Islet of Langerhans (tissue), 1 donor: ENCODE data around the gene PON3.
A peak's percentile ranks its signal among the peaks of the same experiment; 100 is the strongest.

Experiments
- FAIRE-seq: peaks from one replicate; lab custom pipeline; 2011; peaks lifted over from hg19 to GRCh38; lab: Jason Lieb, UNC

The PON3 gene

DNA sequence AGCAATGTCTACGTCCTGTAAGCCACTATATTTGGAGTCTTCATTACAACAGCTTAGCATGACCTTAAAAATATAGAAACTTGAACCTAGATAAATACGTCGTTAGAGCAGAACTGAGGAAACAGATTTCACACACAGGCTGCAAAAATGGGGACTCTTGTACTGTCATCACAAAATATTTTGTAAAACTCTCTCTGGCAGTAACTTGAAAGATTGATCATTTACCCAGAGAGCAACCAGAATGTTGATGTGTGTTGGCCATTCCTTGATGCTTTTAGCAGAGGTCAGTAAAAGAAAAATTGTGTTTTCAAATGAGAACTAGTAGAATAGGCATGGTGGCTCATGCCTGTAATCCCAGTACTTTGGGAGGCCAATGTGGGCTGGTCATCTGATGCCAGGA, 57.3 kb downstream of the PON3 start:
- FAIRE-seq: no peak

DNA sequence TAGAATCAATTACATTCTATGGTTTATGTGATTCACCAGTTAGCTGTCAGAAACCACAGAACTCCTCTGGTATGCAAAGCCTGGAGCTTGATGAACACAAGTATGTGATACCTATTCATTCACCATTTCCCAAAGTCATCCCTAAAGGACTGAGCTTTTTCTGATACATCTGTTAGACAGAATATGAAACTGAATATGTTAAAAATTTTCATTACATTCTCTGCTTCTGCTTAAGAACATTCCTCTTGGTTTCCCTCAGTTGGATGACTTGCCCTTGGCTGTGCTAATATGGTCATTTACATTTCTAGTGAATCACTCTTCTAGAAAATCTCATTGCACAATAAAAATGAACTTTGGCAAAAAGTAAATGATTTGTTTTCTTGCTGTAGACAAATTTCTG, 61.1 kb downstream of the PON3 start:
- FAIRE-seq: no peak

DNA sequence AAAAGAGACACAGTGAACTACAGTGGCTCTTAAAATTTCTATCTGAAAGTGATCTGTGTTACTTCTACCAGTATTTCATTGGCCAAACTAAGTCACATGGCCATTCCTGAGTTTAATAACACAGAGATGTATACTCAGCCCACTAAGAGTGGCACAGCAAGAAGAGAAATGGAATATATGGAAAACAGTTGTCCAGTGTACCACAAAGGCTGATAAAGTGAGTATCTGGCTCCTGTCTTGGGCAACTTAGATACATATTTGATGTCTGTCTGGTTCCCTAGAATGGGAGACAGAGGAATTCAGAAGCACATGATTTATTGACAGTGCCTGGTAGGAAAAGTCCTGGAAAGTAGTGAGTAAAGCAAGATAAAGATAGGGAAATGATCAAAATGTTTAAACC, 61.7 kb downstream of the PON3 start:
- FAIRE-seq: no peak

DNA sequence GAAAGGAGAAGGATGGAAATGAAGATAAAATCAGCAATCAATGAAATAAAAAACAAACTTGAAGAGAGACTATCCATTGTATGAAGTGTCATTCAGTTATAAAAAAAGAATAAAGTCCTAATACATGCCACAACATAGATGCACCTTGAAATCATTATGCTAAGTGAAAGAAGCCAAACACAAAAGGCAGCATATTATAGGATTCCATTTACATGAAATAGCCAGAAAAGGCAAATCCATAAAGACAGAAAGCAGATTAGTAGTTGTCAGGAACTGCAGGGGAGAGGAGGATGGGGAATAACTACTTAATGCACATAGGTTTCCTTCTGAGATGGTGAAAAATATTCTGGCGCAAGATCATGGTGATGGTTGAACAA, 65.2 kb downstream of the PON3 start:
- FAIRE-seq: no peak

DNA sequence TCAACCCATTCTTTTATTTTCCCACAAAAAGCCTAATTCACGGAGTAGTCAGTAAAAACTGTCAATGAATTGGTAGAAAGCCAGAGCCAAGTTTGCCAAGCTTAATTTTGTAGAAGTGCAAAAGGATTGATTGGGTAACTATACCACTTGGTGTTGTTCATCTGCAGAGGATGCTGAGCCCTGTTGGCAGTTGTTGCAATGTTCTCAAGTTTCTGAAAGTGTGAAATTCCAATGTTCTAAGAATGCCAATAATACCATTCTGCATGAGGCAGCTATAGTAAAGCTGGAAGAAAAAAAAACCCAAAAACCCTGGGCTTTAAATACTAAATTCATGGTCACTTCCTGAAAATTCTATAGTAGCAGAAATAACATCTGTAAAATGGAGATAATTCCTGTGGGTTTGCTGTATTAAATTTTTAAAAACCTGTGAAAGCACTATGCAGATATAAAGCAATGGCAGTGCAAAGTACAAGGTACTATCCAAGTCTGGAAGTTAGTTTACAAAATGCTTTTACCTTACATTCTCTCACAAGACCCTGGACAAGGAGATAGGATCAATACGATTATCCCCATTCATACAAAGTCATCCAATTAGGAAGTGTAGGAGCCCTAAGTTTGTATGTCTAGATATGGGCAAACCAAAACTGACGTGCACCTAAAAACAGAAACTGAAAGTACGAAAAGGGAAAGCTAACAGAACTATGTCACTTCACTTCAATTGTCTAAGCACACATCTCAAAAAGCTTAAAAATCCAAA, 65.8 kb downstream of the PON3 start:
- FAIRE-seq: peak; percentile 85

DNA sequence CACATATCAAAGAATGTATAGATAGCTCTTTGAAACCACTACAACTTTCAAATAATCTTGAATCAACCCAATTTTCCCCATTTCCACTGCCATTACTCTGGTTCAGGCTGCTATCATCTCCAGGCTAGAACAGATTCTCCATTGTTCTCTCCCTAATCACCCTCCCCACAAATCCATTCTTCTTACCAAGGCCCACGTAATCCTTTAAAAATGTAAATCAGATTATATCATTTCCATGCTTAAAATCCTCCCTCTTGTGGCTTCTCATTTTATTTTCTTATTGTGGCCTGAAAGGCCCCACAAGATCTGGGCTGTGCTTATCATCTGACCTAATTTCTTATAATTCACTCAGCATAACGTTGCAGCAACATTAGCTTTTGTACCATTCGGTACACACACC, 68.8 kb downstream of the PON3 start:
- no peak for FAIRE-seq

DNA sequence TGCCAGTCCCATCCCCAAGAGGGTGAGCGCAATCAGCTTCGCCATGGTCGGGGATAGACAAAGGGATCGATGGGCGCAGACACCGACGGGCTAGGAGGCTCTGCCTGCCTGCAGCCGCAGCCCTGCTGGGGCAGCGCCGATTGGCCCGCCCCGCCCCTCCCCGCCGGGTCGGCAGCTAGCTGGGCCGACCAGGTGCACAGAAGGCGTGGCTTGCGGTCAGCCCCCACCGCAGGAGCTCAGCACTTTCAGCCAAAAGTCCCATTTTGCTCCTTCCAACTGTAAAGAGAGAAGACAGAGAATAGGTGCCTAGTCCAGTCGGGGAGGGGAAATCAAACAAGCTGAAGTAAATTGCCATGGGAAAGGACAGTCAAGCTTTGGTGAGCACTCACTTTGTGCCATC, 71.7 kb downstream of the PON3 start, which contains the start of gene PON1:
PON1 (minus strand) TSS at position 102 of the 400 bp plus-strand sequence; CDS start at position 45, 57 bp downstream.
- FAIRE-seq: no peak

DNA sequence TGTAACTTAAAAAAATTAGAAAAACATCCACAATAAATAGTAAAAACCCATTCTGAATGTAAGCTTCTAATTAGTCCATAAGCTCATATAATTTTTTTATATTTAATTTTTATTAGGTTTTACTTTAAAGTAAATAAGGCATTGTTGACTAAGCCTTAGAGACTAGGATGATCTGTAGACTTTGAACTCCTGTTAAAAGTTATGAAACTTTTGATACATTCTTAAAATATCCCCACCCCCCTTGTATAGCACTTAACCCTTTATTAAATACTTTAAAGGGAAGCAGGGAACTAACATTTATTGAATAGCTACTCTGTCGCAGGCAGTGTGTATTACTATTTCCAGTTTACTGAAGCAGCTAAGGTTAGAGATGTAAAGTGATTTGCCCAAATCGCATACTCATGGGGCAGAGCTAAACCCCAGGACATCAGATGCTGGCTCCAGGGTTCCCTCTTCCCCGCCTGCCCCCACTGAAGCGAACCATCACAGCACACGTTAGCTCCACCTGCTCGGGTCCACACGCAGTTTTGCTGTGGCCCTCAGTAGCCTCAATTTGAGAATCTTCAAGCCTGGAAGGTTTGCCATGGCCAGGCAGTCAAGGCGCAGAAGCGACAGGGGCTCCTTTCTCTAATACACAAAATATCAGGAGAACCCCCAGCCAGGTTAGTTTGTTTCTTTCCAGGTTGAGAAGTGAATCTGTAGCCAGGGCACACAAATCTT, 72.6 kb downstream of the PON3 start:
- no peak for FAIRE-seq

DNA sequence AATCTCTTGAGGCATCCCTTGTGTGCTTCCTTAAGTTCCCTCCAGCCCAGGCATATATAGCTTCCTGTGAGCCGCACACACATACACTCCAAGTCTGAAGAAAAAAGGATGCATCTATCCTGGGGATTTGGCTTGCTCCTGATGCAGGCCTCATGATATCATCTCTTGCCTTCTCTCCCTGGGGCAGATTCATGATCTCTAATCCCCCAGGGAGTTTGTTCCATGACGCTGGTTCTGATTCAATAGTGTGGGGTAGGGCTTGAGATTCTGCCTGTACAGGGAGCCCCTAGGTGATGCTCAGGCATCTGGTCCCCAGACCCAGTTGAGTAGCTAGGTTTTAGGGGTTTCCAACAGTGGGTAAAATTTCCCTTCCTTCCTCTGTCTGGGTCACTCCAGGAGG, 73.3 kb downstream of the PON3 start:
- FAIRE-seq: no peak

DNA sequence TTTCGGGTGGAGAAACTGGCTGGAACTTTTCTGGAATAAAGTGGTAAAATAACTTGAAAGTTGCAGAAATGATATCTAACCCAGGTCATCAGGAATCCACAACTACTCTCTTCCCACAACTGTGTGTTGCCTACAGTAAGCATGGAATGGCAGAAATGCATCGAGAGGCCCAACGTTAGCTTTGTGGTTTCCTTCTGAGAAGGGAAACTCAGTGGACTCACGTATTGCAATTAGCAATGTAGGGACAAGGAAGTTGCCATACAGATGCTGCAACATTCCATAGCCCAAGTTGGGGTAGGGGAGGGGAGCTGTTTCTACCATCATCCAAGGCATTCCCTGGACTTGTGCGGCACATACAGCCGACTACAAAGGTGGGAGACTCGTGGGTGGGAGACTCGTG, 73.8 kb downstream of the PON3 start:
- no peak for FAIRE-seq

DNA sequence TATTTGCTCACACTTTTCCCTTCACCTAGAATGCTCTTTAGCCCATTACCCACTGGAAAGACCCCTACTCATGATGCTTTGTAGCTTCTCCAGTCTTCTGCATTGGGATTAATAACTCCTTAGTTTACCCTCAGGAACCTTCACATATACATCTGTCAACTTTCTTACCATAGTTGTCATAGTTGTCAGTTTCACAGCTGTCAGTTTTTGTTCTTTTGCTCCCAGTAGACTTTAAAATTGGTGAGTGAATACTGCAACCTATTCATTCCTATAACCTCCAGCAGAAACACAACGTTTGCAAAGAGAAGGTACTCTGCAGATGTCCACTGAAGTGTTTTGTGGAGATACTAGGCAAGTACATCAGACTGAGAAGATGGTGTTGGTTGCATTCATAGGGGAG, 74.5 kb downstream of the PON3 start:
- no peak for FAIRE-seq

DNA sequence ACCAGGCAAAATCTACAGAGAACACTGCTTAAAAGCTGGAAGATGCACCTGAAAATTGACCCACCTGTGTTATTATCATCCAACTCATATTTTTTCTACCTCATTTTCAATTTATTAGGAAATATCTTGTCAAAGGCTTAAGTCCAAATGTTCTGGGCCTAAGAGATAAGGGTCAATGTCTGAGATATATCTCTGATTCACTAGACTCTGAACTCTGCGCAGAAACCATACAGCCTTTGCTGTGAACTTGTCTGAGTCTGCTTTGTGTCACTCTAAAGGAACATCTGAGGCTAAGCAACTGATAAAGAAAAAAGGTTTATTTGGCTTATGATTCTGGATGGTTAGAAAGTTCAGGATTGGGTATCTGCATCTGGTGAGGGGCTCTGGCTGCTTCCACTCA, 75.5 kb downstream of the PON3 start:
- FAIRE-seq: no peak

DNA sequence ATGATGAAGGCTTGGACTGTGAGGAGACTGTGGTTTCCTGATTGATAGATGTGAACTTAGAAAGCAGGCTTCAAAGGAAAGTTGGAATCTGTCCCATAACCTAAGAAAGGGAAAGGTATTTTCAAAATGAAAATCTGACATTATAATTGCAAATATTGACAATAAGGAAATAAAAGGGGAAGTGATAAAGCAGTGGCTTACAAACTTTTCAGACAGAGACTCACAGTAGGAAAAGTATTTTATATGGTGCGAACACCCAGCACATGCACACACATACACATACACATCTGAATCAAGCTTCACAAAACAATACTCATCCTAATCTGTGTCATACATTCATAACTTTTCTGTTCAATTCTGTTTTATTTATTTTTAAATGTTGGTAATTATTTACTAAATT, 76.6 kb downstream of the PON3 start:
- no peak for FAIRE-seq

DNA sequence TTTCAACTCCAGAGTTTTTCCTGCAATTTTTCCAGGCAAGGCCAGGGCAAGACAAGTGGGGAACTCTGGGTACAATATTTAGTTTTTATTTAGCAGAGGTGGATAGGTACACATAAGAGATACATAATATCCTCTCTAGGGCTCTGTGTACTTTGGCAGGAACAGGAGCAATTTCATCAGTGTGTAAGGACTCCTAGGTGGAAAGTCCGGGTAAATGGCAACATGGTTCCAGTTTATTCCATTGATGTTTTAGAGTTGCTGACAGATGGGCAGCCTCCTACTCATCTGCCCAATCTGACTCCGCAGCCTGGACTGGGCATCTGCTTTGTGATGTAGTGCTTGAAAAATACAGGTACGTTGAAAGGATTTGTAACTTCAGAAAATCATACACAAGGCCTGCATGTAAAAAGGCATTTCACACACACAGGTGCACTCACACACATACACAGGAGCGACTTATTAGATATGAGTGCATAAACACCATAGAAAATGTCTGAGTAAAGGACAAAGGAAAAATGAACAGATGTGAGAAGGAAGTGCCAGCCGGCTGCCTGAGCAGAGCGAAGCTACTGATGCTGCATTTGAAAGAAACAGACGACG, 77.6 kb downstream of the PON3 start:
- no peak for FAIRE-seq

DNA sequence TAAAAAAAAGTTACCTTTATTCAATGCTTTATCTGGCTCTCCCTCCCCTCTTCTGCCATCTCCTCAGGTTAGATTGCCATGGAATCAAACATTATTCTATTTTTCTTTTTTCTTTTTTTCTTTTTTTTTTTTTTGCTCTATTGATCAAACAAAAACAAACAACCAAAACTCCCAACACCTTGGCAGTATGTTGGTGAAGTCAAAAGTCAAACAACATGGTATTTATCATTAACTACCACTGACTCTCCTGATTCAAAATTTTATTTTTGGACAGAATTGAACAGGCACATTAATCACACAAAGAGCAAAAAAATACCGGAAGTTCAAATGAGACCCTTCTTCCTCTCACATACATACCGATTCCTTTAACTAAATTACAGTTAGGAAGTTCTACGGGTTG, 78.2 kb downstream of the PON3 start:
- no peak for FAIRE-seq

DNA sequence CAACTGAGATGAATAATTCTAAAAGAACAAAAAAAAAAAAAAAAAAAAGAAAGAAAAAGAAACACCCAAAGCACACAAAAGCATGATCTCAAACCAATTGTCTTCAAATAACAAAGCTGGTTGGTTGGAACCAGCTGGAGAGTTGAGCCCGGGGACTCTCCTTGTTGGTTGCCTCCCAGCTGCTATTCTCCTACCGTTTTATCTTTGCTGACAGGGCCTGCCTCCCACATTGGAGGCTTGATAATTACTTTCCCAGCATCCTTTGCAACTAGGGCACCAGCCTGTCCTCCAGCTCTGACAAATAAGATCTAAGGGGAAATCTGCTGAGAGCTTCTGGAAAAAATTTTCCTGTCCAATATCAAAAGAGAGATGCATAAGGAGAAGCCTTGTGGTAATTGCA, 78.6 kb downstream of the PON3 start:
- FAIRE-seq: no peak

DNA sequence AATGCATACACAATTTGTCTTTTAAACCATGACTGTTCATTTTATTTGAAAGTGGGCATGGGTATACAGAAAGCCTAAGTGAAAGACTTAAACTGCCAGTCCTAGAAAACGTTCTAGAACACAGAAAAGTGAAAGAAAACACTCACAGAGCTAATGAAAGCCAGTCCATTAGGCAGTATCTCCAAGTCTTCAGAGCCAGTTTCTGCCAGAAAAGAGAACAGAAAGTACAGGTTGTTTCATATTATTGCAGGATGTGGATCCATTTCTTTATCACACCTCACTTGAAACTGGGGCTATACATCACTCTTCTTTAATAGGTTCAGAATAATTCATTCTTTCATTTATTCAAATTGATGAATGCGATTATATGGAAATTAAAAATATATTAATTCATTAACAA, 79.6 kb downstream of the PON3 start:
- no peak for FAIRE-seq

DNA sequence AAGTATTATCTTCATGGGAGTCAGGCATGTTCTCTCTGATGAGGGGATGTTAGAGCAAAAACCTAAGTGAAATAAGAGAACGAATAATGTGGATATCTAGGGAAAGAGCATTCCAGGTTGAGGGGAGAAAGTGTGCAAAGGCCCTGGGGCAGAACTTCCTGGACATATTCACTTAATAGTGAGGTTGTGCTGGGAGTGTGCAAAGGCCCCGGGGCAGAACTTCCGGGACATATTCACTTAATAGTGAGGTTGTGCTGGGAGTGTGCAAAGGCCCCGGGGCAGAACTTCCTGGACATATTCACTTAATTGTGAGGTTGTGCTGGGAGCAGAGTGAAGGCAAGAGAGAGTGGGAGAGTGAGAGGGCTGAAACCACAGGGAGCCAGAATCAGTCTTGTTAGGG, 83.6 kb downstream of the PON3 start:
- FAIRE-seq: no peak

DNA sequence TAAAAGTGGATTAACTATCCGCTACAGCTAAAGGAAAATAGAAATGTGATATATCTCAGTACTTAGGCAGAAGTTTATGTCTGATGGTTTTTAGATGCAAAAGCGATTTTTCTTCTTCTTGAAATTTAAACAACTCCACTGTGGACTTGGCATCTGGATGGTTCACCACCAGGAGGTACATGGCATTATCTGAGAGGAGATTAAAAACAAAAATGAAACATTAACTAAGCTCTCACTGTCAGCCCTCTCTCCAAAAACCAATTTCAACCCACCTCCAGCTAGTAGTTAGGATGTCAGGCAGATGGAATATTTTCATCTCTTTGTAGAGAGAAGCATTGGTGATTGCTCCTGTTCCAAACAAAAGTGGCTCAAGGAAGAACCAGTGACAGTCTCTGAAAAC, 84.8 kb downstream of the PON3 start:
- FAIRE-seq: no peak

DNA sequence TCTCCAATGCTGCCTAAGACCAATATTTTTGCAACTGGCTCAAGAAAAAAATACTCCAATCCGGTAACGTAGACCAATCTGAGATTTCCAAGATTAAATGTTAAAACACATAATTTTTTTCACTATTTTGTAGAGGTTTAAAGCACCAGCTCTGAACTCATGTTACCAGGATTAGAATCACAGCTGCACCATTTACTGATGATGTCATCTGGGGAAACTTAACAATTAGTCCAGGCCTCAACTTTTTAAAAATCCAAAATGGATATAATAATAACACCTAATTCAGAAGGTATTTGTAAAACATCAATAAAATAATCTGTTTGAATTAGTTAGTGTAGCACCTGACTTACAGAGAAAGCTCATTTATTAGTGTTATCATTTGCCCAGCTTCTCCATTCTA, 86.2 kb downstream of the PON3 start:
- FAIRE-seq: no peak
